ENCODE measurements around the gene DCLK1. TPM values are rescaled to one million over a fixed set of nuclear protein-coding genes. Genes with fewer than 3 reads are reported as not detected.
A peak's percentile ranks its signal among the peaks of the same experiment; 100 is the strongest.

The DCLK1 gene
- total RNA-seq, 1 donor from 2014 or later = 2.2 TPM

- no peak overlapping the region for H3K4me3 ChIP-seq (ENCODE audit: low read depth, low read length)
- DNase-seq (ENCODE audit: low read depth) = no peak
- peak; percentile 34 for TF ChIP-seq CTCF (conservative IDR thresholded peaks at IDR 0.05; ENCODE audit: low read depth, low read length)
Measured at GRCh38 chr13:35961461-35962220, 169.5 kb downstream of the DCLK1 start.

DNA sequence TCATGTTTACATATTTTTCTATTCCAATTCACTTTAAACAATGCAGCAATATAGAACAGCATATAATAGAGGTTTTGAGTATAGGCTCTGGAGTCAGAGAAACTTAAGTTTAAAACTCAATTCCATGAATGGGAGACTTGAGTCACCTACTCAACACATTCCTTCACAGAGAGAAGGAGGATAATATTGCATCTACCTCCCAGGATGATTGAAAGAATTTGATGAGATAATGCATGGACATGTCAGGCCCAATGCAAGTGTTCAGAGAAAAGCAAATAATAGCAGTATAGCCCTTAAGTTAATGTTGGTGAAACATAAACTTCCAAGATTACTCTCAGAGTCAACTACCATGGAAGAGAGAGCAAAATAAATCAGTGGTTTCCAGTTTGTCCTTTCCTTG, 170.2 kb downstream of the DCLK1 start:
- TF ChIP-seq CTCF (conservative IDR thresholded peaks at IDR 0.05; ENCODE audit: low read depth, low read length) = no peak
- DNase-seq (ENCODE audit: low read depth) = no peak
- H3K4me3 ChIP-seq (ENCODE audit: low read depth, low read length) = no peak overlapping the region

DNA sequence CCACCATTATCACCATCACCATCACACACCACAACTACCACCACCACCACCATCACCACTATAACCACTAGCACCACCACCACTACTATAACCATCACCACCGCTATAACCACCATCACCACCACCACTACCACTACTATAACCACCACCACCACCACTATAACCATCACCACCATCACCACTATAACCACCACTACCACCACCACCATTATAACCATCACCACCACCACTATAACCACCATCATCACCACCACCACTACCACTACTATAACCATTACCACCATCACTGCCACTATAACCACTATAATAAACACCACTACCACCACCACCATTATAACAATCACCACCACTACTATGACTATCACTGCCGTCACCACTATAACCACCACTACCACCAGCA, 173.2 kb downstream of the DCLK1 start:
- no peak for TF ChIP-seq CTCF (conservative IDR thresholded peaks at IDR 0.05; ENCODE audit: low read depth, low read length)
- no peak overlapping the region for H3K4me3 ChIP-seq (ENCODE audit: low read depth, low read length)
- no peak for DNase-seq (ENCODE audit: low read depth)

DNA sequence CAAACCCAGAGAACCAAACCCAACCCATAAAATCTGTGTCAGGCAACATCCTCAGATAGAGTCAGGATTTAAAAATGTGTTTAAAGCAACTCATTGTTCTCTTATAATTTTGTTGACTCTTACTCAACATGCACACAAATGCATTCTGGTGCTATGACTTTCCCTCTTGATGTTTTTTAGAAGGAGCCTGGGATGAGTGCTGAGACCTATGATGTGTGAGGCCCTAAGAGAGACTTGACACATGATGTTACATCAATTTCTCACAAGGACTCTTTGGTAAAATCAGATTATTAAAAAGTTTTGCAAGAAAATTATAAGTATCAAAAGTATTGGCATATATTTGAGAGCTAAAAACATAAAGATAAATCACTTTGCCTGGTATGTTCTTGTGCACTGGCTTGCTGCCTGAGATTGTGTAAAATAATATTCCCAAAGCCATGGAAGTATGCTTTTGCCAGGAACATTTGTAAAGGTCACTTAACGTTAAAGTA, 173.9 kb downstream of the DCLK1 start:
- no peak overlapping the region for H3K4me3 ChIP-seq (ENCODE audit: low read depth, low read length)
- TF ChIP-seq CTCF (conservative IDR thresholded peaks at IDR 0.05; ENCODE audit: low read depth, low read length) = no peak
- DNase-seq (ENCODE audit: low read depth) = no peak

- no peak for DNase-seq (ENCODE audit: low read depth)
- TF ChIP-seq CTCF (conservative IDR thresholded peaks at IDR 0.05; ENCODE audit: low read depth, low read length) = no peak
- no peak overlapping the region for H3K4me3 ChIP-seq (ENCODE audit: low read depth, low read length)
Measured at GRCh38 chr13:35956074-35956473, 175.1 kb downstream of the DCLK1 start.

- TF ChIP-seq CTCF (conservative IDR thresholded peaks at IDR 0.05; ENCODE audit: low read depth, low read length) = no peak
- no peak for DNase-seq (ENCODE audit: low read depth)
- H3K4me3 ChIP-seq (ENCODE audit: low read depth, low read length) = no peak overlapping the region
Measured at GRCh38 chr13:35954207-35954560, 177.0 kb downstream of the DCLK1 start.
